ENCODE measurements around the gene FARP1. TPM values are rescaled to one million over a fixed set of nuclear protein-coding genes. Genes with fewer than 3 reads are reported as not detected.

FARP1 gene
- total and polyA plus RNA-seq, 3 experiments from 2014 or later = 0.16 to 0.27 (median 0.26) TPM

DNA sequence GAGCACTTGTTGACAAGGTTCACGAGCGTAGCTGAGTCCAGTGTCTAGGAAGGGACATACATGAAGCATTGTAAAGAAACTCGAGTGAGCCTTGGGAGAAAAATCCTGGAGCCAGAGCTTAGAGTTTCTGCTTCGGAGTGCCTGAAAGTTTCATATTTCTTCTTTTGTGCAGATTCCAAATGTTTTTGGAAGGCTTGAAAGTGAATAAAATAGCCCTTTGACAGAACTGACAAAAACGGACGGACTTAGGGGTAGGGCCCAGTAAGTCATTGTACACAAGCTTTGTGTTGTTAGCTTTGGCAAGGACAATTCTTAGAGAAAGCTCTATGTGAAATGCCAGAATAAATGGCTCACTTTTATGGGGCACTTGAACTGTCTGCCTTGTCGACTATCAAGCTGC, 31.4 kb downstream of the FARP1 start:
- no peak overlapping the region for H3K4me3 Mint-ChIP-seq
- no peaks in the 10 kb centered on the region for H3K4me1 ChIP-seq (ENCODE audit: insufficient read depth, low read length)
- peaks cover 4 to 16% of the 10 kb centered on the region in 2 donors for H3K27me3 Mint-ChIP-seq
- no peaks in the 10 kb centered on the region for H3K36me3 Mint-ChIP-seq
- H3K4me3 ChIP-seq (ENCODE audit: low read length) = no peak overlapping the region
- H3K9me3 ChIP-seq (ENCODE audit: low read length) = no peaks in the 10 kb centered on the region
- POLR2A ChIA-PET = no interaction called here
- no peak for DNase-seq
- H3K36me3 ChIP-seq (ENCODE audit: insufficient read depth, low read length) = no peaks in the 10 kb centered on the region
- H3K27ac Mint-ChIP-seq = no peak overlapping the region
- no peaks in the 10 kb centered on the region for H3K27me3 ChIP-seq (ENCODE audit: insufficient read depth, low read length, poor library complexity, severe bottlenecking)
- peaks cover 0 to 2% (median 0%) of the 10 kb centered on the region in 5 donors for H3K9me3 Mint-ChIP-seq
- CTCF ChIA-PET = no interaction called here
- no peak overlapping the region for H3K27ac ChIP-seq (ENCODE audit: low read depth, low read length)
- H3K4me1 Mint-ChIP-seq = no peaks in the 10 kb centered on the region

DNA sequence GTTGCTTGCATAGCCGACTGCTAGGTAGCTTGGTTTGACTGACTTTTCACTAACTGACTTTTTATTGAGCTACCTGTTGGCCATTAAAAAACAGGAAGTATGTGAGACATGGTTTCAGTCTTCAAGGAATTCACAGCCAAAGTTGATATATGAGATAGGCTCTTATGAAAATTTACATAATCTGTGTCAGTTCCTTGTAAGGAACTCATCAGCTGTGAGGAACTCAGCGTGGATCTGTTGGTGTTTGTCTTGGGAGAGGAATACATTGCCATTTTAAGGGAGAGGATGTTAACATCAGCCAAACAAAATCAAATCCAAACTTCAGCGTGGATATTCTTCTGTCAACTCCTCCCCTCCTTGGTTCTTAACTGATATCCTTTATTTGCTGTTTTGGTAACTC, 32.1 kb downstream of the FARP1 start:
- H3K27me3 Mint-ChIP-seq = peaks cover 4 to 16% of the 10 kb centered on the region in 2 donors
- peaks cover 0 to 2% (median 0%) of the 10 kb centered on the region in 5 donors for H3K9me3 Mint-ChIP-seq
- DNase-seq = no peak
- H3K27ac Mint-ChIP-seq = no peak overlapping the region
- no peaks in the 10 kb centered on the region for H3K4me1 ChIP-seq (ENCODE audit: insufficient read depth, low read length)
- CTCF ChIA-PET = no interaction called here
- no peak overlapping the region for H3K4me3 Mint-ChIP-seq
- H3K4me1 Mint-ChIP-seq = no peaks in the 10 kb centered on the region
- H3K4me3 ChIP-seq (ENCODE audit: low read length) = no peak overlapping the region
- no peak overlapping the region for H3K27ac ChIP-seq (ENCODE audit: low read depth, low read length)
- H3K9me3 ChIP-seq (ENCODE audit: low read length) = no peaks in the 10 kb centered on the region
- POLR2A ChIA-PET = no interaction called here
- no peaks in the 10 kb centered on the region for H3K36me3 ChIP-seq (ENCODE audit: insufficient read depth, low read length)
- H3K27me3 ChIP-seq (ENCODE audit: insufficient read depth, low read length, poor library complexity, severe bottlenecking) = no peaks in the 10 kb centered on the region
- H3K36me3 Mint-ChIP-seq = no peaks in the 10 kb centered on the region

DNA sequence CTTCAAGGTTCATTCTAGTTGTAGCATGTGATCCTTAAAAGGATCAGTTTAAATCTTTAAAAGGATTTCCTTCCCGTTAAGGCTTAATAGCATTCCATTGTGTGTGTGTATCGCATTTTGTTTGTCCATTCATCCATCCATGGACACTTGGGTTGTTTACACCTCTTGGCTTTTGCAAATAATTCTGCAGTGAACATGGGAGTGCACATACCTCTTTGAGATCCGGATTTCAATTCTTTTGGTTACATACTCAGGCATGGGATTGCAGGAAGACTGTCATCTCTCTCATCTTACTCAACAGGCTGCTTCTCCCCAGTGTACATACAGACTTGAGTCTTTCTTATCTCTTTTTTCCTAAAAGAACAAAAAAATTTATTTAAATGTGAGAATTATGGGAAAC, 32.9 kb downstream of the FARP1 start:
- Mint-ChIP-seq H3K9me3 (peaks cover 0 to 3% (median 2%) of the 10 kb centered on the region in 5 donors), H3K36me3 (no peaks in the 10 kb centered on the region), H3K4me3 (no peak overlapping the region), H3K27ac (no peak overlapping the region), H3K27me3 (peaks cover 4 to 16% of the 10 kb centered on the region in 2 donors), H3K4me1 (no peaks in the 10 kb centered on the region)
- DNase-seq = no peak
- no peaks in the 10 kb centered on the region for H3K4me1 ChIP-seq (ENCODE audit: insufficient read depth, low read length)
- no peaks in the 10 kb centered on the region for H3K9me3 ChIP-seq (ENCODE audit: low read length)
- H3K27ac ChIP-seq (ENCODE audit: low read depth, low read length) = no peak overlapping the region
- ChIA-PET POLR2A (no interaction called here), CTCF (no interaction called here)
- no peak overlapping the region for H3K4me3 ChIP-seq (ENCODE audit: low read length)
- H3K36me3 ChIP-seq (ENCODE audit: insufficient read depth, low read length) = no peaks in the 10 kb centered on the region
- H3K27me3 ChIP-seq (ENCODE audit: insufficient read depth, low read length, poor library complexity, severe bottlenecking) = no peaks in the 10 kb centered on the region

DNA sequence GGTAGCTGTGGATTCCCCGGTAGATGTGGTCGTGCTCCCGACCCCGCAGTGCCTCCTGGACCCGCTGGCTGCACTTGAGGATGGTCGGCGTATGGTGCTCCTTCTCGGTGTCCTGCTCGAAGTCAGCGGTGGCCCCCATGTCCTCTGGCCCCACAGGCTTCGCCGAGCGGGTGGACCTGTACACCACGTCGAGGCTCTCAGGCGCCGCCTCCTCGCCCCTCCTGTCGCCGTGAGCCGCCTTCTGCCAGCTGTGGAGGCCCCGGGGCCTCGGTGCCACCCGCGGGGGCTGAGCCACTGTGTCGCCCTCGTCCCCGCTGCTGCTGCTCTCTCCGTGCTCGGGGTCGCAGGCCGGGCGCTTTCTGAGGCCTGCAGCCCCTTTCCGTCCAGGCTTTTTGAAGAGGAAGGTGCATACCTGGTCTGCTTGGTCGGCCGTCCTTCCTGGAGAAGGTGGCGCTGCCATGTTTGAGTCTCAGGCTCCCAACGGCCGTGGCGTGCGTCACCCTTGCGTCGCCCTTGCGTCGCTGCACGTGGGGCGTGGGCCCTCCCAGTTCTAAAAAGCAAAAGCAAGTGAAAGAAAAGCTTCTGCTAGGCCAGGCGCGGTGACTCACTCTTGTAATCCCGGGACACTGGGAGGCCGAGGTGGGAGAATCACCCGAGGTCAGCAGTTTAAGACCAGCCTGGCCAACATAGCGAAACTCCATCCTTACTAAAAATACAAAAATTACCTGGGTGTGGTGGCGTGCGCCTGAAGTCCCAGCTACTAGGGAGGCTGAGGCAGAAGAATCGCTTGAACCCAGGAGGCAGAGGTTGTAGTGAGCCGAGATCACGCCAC, 34.1 kb downstream of the FARP1 start, which contains the start of gene RNF113B:
Gene RNF113B, minus strand, starts transcription at position 493 of the 832 bp plus-strand sequence. Its CDS starts 33 bp downstream, at position 460.
- Histone ChIP-seq H3K9me3 (ENCODE audit: low read length) (no peaks in the 10 kb centered on the region), H3K36me3 (ENCODE audit: insufficient read depth, low read length) (no peaks in the 10 kb centered on the region), H3K4me1 (ENCODE audit: insufficient read depth, low read length) (no peaks in the 10 kb centered on the region), H3K27ac (ENCODE audit: low read depth, low read length) (no peak within 1 kb of the TSS), H3K27me3 (ENCODE audit: insufficient read depth, low read length, poor library complexity, severe bottlenecking) (no peaks in the 10 kb centered on the region), H3K4me3 (ENCODE audit: low read length) (no peak within 1 kb of the TSS)
- POLR2A ChIA-PET = no interaction called here
- no peaks in the 10 kb centered on the region for H3K36me3 Mint-ChIP-seq
- CTCF ChIA-PET = no interaction called here
- no peak within 1 kb of the TSS for H3K4me3 Mint-ChIP-seq
- H3K4me1 Mint-ChIP-seq = no peaks in the 10 kb centered on the region
- peaks cover 4 to 11% of the 10 kb centered on the region in 2 donors for H3K27me3 Mint-ChIP-seq
- H3K27ac Mint-ChIP-seq = no peak within 1 kb of the TSS
- DNase-seq = no peak
- H3K9me3 Mint-ChIP-seq = peaks cover 0 to 3% (median 0%) of the 10 kb centered on the region in 5 donors

DNA sequence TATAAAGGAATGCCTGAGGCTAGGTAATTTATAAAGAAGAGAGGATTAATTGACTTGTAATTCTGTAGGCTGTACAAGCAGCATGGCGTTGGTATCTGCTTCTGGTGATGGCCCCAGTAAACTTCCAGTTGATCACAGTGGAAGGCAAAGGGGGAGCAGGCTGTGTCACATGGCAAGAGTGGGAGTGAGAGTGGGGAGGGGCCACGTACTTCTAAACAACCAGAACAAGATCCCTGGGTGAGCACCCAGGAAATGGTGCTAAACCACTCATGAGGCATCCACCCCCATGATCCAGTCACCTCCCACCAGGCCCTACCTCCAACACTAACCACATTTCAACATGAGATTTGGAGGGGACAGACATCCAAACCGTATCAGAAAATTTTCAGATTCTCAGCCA, 37.2 kb downstream of the FARP1 start:
- H3K4me3 Mint-ChIP-seq = no peak overlapping the region
- no peaks in the 10 kb centered on the region for H3K4me1 ChIP-seq (ENCODE audit: insufficient read depth, low read length)
- CTCF ChIA-PET = no interaction called here

DNA sequence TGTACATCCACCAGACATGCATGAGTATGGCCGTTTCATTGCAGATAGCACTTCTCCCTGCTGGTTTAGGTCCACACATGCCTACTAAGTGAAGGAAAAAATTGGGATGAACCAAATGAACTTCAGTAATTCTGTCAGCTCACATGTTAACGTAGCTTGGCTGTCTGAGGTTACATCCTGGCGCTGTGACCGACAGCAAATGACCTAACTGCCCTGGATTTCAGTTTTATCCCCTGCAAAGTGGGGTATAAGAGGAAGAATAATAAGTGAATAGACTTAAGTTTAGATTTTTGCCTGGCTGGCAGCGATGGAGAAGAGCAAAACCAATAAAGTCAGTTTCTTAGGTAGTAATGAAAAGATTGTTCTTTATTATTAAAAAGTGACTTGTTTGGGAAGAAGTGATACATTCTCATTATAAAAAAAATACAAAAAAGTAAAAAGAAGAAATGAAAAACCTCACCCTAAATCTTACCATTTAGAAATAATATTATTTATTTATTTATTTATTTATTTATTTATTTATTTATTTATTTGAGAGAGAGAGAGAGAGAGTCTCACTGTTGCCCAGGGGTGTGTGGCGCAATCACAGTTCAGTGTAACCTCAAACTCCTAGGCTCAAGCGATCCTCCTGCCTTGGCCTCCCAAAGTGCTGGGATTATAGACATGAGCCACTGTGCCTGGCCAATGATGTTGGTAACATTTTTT, 38.4 kb downstream of the FARP1 start:
- Histone ChIP-seq H3K4me1 (ENCODE audit: insufficient read depth, low read length) (no peaks in the 10 kb centered on the region), H3K27me3 (ENCODE audit: insufficient read depth, low read length, poor library complexity, severe bottlenecking) (no peaks in the 10 kb centered on the region), H3K9me3 (ENCODE audit: low read length) (no peaks in the 10 kb centered on the region), H3K36me3 (ENCODE audit: insufficient read depth, low read length) (no peaks in the 10 kb centered on the region), H3K27ac (ENCODE audit: low read depth, low read length) (no peak overlapping the region), H3K4me3 (ENCODE audit: low read length) (no peak overlapping the region)
- Mint-ChIP-seq H3K4me3 (no peak overlapping the region), H3K4me1 (no peaks in the 10 kb centered on the region), H3K9me3 (peaks cover 0 to 3% (median 0%) of the 10 kb centered on the region in 5 donors), H3K36me3 (no peaks in the 10 kb centered on the region), H3K27me3 (peaks cover 1 to 7% of the 10 kb centered on the region in 2 donors), H3K27ac (no peak overlapping the region)
- POLR2A ChIA-PET = no interaction called here
- CTCF ChIA-PET = no interaction called here
- DNase-seq = no peak

More for the DNA sequence above, 37.2 kb downstream of the FARP1 start:
- H3K36me3 Mint-ChIP-seq = no peaks in the 10 kb centered on the region
- Histone ChIP-seq H3K4me3 (ENCODE audit: low read length) (no peak overlapping the region), H3K27ac (ENCODE audit: low read depth, low read length) (no peak overlapping the region), H3K27me3 (ENCODE audit: insufficient read depth, low read length, poor library complexity, severe bottlenecking) (no peaks in the 10 kb centered on the region), H3K36me3 (ENCODE audit: insufficient read depth, low read length) (no peaks in the 10 kb centered on the region), H3K9me3 (ENCODE audit: low read length) (no peaks in the 10 kb centered on the region)
- peaks cover 0 to 7% of the 10 kb centered on the region in 2 donors for H3K27me3 Mint-ChIP-seq
- H3K9me3 Mint-ChIP-seq = peaks cover 0 to 3% (median 0%) of the 10 kb centered on the region in 5 donors
- no peaks in the 10 kb centered on the region for H3K4me1 Mint-ChIP-seq
- POLR2A ChIA-PET = no interaction called here
- no peak overlapping the region for H3K27ac Mint-ChIP-seq
- DNase-seq = no peak

DNA sequence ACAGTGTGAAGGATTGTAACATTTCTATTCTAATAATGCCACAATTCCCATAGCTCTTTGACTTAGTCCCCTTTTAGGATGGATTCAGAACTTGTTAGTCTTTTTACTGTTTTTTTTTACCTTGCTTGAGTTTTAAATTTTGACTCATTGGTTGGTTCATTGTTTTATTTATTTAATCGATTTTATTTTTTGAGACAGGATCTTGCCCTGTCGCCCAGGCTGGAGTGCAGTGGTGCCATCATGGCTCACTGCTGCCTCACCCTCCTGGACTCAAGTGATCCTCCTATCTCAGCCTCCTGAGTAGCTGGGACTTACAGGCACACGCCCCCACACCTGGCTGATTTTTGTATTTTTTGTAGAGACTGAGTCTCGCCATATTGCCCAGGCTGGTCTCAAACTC, 39.3 kb downstream of the FARP1 start:
- Histone ChIP-seq H3K27me3 (ENCODE audit: insufficient read depth, low read length, poor library complexity, severe bottlenecking) (no peaks in the 10 kb centered on the region), H3K4me1 (ENCODE audit: insufficient read depth, low read length) (no peaks in the 10 kb centered on the region), H3K9me3 (ENCODE audit: low read length) (no peaks in the 10 kb centered on the region), H3K36me3 (ENCODE audit: insufficient read depth, low read length) (no peaks in the 10 kb centered on the region), H3K4me3 (ENCODE audit: low read length) (no peak overlapping the region), H3K27ac (ENCODE audit: low read depth, low read length) (no peak overlapping the region)
- ChIA-PET CTCF (no interaction called here), POLR2A (no interaction called here)
- DNase-seq = no peak
- Mint-ChIP-seq H3K9me3 (peaks cover 0 to 3% (median 0%) of the 10 kb centered on the region in 5 donors), H3K4me3 (no peak overlapping the region), H3K27me3 (peaks cover 4 to 7% of the 10 kb centered on the region in 2 donors), H3K36me3 (no peaks in the 10 kb centered on the region), H3K27ac (no peak overlapping the region), H3K4me1 (no peaks in the 10 kb centered on the region)

DNA sequence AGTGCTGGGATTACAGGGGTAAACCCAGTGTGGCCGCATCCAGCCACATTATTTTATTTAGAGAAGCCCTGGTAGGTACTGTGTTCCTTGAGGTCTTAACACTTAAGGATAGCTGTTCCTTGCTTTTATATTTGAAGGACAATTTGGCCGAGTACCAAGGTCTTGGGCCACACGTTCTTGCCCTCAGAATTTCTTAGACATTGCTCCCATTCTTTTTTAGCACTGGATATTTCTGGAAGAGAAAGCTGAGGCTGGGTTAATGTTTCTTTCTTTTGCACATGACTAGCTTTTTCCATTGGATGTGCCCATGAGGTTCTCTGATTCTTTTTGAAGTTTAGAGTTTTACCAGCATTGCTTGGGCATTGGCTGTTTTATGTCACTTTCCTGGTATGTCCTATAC, 39.7 kb downstream of the FARP1 start:
- no peak overlapping the region for H3K4me3 ChIP-seq (ENCODE audit: low read length)
- Mint-ChIP-seq H3K9me3 (peaks cover 0 to 3% (median 0%) of the 10 kb centered on the region in 5 donors), H3K36me3 (no peaks in the 10 kb centered on the region), H3K4me1 (no peaks in the 10 kb centered on the region), H3K27me3 (peaks cover 4 to 7% of the 10 kb centered on the region in 2 donors), H3K27ac (no peak overlapping the region), H3K4me3 (no peak overlapping the region)
- ChIA-PET CTCF (no interaction called here), POLR2A (no interaction called here)
- H3K36me3 ChIP-seq (ENCODE audit: insufficient read depth, low read length) = no peaks in the 10 kb centered on the region
- DNase-seq = no peak
- no peaks in the 10 kb centered on the region for H3K9me3 ChIP-seq (ENCODE audit: low read length)
- no peaks in the 10 kb centered on the region for H3K4me1 ChIP-seq (ENCODE audit: insufficient read depth, low read length)
- H3K27ac ChIP-seq (ENCODE audit: low read depth, low read length) = no peak overlapping the region
- no peaks in the 10 kb centered on the region for H3K27me3 ChIP-seq (ENCODE audit: insufficient read depth, low read length, poor library complexity, severe bottlenecking)

All from CD8-positive, alpha-beta memory T cell (primary cell).